Measurements from ENCODE around the gene THAP7. TPM values are rescaled to one million over a fixed set of nuclear protein-coding genes. Genes with fewer than 3 reads are reported as not detected.

The THAP7 gene
- total and polyA plus RNA-seq, 9 of the 15 experiments (the other 6 are each of a cell fraction or from before 2014, with no cell fraction given), result 7.9 to 263 (median 84.1) TPM

DNA sequence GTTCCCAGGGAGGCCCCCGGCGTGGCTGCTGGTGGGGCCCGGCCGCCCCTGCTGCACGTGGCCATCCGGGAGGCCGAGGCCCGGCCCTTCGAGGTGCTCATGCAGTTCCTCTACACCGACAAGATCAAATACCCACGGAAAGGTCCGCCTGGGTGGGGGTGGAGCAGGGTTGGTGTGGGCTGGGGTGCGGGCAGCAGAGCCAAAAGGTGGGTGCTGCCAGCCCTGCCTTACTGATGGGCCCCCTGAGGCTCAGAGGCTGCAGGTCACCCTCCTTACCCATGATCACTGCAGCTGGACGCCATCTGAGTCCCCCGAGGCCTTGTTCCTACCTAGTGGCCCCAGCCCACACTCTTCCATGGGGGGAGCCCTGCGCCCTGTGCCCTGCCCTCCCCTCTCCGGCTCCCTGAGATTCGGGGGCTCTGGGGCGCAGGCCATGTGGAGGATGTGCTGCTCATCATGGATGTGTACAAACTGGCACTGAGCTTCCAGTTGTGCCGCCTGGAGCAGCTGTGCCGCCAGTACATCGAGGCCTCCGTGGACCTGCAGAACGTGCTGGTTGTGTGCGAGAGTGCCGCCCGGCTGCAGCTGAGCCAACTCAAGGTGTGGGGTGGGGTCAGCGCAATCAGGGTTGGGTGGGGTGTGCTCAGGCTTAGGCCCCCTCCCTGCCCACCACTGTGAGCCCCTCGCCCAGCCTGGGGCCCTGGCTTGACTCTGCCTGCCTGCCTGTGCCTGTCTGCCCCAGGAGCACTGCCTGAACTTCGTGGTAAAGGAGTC is 7.6 kb downstream of the THAP7 start (continued):
- TF ChIP-seq YBX1 (IDR thresholded peaks at IDR 0.05) (no peak), ZFP1 (CRISPR knock-in tag; IDR thresholded peaks at IDR 0.05) (no peak)
- TF ChIP-seq, protein P1, sequence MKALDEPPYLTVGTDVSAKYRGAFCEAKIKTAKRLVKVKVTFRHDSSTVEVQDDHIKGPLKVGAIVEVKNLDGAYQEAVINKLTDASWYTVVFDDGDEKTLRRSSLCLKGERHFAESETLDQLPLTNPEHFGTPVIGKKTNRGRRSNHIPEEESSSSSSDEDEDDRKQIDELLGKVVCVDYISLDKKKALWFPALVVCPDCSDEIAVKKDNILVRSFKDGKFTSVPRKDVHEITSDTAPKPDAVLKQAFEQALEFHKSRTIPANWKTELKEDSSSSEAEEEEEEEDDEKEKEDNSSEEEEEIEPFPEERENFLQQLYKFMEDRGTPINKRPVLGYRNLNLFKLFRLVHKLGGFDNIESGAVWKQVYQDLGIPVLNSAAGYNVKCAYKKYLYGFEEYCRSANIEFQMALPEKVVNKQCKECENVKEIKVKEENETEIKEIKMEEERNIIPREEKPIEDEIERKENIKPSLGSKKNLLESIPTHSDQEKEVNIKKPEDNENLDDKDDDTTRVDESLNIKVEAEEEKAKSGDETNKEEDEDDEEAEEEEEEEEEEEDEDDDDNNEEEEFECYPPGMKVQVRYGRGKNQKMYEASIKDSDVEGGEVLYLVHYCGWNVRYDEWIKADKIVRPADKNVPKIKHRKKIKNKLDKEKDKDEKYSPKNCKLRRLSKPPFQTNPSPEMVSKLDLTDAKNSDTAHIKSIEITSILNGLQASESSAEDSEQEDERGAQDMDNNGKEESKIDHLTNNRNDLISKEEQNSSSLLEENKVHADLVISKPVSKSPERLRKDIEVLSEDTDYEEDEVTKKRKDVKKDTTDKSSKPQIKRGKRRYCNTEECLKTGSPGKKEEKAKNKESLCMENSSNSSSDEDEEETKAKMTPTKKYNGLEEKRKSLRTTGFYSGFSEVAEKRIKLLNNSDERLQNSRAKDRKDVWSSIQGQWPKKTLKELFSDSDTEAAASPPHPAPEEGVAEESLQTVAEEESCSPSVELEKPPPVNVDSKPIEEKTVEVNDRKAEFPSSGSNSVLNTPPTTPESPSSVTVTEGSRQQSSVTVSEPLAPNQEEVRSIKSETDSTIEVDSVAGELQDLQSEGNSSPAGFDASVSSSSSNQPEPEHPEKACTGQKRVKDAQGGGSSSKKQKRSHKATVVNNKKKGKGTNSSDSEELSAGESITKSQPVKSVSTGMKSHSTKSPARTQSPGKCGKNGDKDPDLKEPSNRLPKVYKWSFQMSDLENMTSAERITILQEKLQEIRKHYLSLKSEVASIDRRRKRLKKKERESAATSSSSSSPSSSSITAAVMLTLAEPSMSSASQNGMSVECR (CRISPR knock-in tag; IDR thresholded peaks at IDR 0.05), result no peak
